G401.6 (cell line): ENCODE results near the gene CPA1.

Experiments
- FAIRE-seq: peaks from 2 replicates; lab custom pipeline; 2012; peaks lifted over from hg19 to GRCh38; lab: Jason Lieb, UNC

Gene CPA1

DNA sequence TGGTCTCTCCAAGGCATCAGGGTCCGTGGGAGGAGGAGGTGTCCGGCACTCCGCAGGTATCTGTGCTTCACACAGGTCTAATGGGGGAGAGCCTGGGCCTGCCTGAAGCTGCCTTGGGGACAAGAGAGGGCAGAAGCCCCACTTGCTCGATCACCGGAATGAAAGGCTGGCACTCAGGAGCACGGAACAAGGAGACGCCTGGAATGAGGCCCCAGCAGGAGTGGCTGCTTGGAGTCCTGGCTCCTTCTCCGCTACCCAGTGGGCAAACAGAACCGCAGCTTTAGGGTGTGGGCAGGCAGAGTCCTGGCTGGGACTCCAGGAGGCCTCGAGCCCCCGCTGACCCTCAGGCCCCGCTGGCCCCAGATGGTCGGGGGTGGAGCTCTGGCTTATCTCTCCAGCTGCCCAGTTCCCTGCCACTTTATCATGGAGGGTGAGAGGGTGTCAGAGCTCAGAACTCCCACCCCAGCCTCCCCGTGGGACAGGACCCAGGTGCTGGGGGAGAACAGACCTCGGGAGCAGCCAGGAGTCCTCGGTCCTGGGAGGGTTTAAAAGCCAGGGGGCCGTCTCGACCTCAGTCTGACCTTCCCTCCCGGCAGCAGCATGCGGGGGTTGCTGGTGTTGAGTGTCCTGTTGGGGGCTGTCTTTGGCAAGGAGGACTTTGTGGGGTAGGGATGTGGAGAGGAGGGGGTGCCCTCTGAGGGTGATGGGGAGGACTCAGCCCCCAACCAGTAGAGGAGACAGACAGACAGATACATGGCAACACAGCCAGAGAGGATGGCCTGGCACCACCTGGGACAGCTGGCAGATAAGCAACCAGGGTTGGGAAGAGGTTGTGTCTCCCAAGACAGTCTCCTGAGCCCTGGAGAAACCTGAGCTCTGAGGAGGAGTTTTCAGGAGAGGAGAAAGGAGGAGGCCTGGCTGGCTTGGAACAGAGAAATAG is at the start of gene CPA1:
TSS of gene CPA1 (plus strand) at position 574 of the 940 bp plus-strand sequence. CDS start at position 601, 27 bp downstream.
- FAIRE-seq, result no peak

DNA sequence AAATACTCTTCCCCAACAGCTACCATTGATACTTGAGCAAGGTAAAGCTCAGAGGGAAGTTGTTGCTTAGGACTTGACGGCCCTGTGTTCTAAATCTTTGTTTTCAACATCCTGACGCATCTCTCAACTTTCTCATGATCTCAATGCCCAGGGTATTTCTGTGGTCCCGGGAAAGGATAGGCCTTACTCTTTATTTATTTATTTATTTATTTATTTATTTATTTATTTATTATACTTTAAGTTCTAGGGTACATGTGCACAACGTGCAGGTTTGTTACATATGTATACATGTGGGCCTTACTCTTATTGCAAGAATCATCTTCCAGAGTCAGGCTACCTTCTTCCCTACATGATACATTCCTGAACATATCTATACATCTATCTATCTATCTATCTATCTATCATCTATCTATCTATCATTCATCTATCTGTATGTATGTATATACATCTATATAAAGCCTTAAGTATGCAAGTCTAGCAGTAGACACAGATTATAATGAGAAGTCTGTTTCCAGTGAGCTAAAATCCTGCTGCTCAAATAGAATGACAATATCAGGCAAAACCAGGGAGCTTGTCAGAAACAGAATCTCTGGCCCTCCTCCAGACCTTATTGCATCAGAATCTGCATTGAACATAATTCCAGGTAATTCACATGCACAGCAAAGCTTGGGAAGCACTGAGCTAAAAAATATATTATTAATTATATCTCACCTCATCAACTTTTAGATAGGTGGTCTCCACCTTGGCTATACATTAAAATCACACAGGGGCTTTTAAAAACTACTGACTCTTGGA is 47.8 kb upstream of the CPA1 start:
- FAIRE-seq, result no peak

DNA sequence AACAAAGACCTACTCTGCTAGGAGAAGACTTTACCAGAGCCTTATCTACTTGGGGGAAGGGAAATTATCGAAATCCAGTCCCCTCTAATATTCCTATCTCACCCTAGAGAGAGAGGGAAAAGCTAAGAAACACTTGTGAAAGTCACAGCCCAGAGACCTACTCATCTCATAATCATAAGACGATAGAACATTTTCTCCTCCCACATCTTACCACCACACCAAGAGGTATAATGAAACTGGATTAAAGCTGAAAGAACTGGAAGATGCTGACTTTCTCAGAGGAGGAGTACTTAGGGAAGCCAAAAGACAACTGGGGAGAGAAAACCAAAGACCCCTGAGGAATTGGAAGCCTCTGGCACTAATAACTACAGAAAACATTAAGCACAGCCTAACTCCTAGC is 46.5 kb upstream of the CPA1 start:
- no peak for FAIRE-seq

DNA sequence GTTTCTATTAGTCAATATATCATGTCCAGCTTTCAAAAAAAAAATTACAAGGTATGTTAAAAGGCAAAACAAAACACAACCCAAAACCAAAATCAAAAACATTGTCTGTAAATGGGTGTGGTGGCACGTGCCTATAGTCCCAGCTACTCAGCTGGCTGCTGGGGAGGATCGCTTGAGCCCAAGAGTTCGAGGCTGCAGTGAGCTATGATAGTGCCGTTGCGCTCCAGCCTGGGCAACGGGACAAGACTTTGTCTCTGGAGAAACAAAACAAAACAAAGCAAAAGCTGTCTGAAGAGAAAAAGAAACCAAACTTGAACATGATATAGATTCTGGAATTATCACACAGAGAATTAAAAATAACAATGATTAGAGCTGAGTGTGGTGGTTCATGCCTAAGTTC is 46.0 kb upstream of the CPA1 start:
- FAIRE-seq, result no peak

DNA sequence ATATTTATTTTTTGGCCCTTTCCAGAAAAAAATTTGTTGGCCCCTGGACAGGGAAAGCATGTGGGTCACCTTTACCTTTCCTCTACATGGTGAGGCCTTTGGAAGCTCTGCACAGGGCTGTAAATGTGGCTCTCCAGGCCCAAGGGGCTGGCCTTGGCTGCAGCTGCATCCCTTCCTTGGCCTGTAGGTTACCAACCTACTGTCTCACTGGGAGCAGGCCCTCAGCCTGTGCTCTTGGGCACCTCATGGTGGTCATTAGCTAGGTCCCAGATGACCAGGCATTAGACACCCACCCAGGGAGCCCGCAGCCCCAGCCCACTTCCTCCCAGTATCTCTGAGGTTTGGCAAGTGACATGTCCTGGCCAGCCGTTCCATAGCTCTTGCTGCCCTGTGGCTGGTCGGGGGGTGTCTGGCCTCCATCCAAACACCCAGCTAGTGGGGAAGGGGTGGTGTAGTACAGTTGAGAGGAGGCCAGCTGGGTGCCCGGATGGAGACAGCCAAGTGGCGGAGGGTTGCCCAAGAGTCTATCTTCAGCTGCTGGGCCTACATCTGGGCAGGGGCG is 42.8 kb upstream of the CPA1 start:
- no peak for FAIRE-seq

DNA sequence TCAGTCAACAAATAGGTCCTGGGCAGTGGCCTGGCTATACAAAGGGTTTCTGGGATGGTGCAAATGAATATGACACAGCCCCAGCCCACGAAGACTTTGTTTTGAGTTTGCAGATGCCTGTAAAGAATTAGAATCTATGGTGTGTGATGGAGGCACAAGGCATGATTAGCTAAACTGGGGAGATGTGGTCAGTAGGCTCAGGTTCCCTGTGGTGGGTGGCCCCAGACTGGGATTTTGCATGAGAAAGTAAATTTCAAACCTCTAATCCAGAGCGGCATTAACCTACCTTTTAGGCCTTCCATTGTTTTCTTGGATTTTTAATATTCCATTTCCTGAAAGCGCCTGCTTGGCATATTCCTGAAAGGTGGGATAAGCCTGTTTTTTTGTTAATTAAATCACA is 42.1 kb upstream of the CPA1 start:
- no peak for FAIRE-seq

DNA sequence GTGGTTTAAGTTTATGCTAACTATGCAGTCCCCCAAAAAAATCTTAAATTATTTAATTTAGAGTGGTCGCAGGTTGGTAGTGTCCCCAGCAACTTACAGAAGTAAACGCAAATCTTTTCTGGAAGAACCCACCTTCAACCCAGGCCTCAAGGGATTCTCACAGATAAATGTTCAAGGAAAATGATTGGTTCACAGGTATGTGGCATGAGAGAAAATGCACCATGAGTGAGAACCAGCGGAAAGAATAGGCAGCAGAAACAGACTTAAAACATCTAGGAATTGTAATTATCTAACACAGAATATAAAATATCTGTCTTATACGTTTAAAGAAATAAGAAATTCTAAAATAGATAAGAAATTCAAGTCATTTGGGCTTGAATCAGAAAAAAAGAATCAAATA is 38.4 kb upstream of the CPA1 start:
- FAIRE-seq, result no peak

DNA sequence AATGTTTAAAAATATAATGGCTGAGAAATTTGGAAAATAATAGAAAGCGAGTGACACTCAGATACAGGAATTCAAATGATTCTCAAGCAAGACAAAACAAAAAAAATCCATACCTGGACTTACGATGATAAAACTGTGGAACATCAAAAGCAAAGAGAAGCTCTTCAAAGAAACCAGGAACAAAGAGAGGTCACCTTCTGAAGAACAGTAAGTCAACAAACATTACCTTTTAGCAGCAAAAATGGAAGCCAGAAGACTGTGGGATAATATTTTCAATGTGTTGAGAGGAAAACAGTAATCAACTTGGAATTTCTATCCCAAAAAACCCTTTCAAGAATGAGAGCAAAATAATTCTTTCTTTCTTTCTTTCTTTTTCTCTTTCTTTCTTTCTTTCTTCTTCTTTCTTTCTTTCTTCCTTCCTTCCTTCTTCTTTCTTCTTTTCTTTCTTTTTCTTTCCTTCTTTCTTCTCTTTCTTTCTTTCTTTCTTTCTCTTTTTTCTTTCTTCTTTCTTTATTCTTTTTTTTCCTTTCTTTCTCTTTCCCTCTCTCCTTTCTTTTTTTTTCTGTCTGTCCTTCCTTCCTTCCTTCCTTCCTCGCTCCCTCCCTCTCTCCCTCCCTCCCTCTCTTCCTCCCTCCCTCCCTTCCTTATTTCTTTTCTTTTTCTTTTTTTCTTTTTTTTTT is 37.5 kb upstream of the CPA1 start:
- no peak for FAIRE-seq

DNA sequence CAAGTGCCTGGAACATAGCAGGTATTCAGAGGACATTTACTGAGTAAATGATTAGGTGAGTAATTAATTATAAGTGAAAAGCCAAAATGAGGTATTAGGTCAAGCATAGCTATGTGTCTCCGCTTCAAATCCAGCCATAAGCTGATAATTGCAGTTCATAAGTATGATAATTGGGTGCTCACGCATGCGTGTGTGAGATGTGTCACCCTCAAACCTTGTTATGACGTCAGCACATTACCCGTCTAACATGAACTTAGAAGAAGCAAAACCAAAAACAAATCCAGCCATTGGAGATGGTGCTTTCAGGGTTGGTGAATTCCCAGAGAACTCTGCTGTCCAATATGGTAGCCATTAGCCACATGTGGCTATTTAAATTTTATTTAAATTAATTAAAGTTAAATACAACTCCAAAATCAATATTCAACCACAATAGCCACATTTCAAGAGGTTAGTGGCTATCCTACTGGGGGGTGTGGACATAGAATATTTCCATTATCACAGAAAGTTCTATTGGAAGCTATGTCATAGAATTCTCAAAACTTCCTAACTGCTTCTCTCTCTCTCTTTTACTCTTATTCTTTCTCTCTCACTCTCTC is 35.9 kb upstream of the CPA1 start, which contains the start of gene CPA5:
TSS of gene CPA5 (plus strand) at position 546 of the 596 bp plus-strand sequence. CDS start 1,670 bp downstream, outside the sequence.
- FAIRE-seq, result no peak

DNA sequence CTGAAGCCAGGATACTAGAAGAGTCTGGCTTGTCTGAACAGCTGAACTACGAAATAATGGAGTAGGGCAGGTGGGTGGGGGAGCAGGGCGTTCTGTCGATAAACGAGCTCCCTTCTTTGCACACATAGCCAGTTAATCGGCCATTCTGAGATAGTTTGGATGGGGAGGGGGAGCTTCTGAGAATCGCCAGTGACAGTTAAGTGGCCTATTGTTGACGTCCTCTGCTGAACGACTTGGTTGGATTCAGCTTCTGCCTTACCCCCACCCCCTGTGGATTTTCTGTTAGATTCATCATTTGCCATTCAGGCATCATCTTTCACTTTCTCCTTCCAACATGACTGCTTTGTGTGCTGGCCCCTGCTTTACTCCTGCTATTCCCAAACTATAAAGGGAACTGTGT is 35.2 kb upstream of the CPA1 start:
- no peak for FAIRE-seq

DNA sequence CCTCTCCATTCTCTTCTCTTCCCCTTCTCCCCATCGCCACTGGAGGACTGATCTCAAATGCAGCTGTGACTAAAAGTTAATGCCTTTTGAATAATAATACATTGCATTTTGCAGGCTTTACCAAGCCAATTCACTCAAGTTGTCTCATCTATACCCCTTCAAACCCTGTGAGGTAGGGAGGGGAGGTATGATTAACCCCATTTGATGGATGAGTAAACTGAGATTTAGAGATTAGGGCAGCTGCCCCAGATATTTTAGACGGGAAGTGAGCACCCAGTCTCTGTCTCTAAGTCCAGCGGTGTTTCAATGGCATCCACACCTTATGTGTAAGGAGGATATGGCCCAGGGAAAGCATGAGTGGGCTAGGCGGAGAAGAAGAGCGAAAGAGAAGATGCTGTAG is 34.6 kb upstream of the CPA1 start:
- FAIRE-seq, result no peak

DNA sequence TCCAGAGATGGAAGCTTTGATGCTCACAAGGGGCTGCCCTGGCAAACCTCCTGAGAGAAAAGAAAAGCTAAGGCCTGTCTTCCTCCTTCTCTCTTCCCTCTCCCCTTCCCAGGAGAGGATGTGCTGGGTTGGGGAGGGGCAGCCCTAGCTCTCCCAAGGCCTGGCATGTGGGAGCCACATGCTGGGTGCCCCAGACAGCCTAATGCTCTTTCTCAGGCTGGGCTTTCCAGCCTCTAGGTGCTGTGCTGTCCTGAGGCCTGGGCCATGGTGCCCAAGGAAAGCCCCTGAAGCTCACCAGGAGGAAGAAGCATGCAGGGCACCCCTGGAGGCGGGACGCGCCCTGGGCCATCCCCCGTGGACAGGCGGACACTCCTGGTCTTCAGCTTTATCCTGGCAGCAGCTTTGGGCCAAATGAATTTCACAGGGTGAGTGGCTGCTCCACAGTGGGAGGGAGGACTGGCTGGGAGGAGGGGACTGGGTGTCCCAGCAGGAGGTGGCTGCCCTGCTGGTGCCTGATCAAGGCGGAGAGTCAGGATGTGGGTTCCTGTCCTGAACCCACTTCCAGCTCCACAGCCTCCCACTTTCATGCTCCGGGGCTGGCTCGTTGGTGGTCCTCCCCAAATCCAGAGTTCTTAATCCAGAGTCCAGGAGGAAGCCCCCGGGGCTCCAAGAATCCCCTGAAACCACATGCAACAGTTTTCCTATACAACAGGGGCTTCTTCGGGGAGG is 34.0 kb upstream of the CPA1 start:
- FAIRE-seq, result no peak

DNA sequence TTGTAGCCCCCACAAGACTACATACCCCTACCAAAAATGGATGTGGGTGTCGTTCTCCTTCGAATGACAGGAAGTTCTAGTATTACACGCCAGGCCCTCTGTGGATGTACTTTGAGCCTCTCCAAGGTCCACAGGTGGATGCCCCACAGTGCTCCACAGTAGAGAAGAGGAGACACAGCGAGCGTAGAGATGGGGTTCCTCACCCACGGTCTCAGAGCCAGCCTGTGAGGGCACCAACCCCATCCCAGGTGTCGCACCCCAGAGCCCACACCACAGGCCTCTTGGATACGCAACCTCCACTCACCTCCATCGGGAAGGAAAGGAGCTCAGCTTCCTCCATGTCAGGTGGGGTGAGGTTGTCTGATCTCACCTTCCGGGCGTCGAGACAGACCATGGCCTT is 33.4 kb upstream of the CPA1 start:
- FAIRE-seq, result no peak

DNA sequence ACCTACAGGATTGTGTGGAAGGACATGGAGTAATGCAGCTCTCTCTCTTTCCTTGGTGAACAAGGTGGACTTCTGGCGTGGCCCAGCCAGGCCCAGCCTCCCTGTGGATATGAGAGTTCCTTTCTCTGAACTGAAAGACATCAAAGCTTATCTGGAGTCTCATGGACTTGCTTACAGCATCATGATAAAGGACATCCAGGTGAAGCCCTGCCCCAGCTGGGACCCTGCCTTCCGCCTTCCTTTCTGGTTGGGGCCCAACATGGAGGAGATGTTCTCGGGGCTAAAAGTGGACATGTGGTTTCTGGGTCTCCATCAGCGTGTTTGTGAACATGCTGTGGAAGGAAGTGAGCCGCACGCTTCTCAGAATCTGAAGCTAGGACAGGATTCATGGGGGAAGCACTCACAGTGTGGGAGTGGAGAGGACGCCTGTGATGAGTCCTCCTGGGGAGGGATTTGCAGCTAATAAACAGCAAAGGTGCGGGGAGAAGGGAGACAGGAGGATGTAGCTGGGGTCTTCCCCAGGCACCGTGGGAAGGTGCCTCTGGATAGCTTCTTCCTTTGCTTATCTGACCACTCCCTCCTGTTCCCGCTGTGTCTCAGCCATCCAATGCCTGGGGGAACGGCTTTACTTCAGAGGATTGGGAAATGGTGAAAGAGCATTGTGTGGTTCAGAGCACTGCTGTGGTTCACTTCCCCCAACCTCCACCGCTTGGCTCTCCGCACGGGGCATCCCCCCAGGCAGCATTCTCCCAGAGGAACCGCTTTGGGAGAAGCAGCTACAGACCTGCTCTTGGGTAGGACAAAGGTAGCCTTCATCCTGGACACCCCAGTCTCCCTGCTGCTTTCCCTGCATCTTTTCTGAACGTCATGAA is 30.1 kb upstream of the CPA1 start:
- FAIRE-seq, result no peak

DNA sequence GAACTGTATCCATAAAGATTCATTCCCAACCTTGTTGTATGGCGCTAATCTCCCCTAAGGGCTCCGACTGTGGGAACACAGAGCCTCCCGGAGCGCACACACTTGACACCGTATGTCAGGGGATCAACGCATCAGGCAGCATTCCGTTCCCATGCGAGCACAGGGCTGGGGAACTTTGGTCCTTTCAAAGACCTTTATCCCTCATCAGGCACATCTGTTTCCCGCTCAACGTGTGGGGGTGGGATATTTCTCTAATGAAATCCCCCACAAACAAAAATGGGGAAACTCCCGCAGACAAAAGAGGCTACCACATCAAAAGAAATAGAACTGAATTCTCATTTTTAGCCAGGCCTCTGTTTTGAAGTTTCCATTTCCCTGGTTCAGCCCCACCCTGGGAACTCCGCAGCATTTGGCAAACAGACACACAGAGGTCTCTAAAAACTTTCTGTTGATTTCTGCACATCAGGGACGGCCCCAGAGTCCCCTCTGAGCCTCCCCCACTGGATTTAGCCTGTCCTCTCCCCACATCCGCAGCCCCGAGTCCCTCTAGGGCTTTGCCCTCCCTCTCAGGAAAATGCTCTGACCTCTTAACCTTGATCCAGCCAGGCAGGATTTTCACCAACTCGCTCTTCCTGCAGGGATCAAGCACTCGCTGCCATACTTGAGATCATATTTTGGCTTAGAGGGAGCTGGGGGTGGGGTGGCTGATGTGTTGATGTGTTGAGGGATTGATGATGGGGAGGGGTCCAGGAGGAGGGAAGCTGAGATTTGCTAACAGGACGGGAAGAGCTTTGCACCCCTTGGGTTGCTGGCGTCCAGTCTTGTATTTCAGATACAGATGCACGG is 29.1 kb upstream of the CPA1 start:
- no peak for FAIRE-seq

DNA sequence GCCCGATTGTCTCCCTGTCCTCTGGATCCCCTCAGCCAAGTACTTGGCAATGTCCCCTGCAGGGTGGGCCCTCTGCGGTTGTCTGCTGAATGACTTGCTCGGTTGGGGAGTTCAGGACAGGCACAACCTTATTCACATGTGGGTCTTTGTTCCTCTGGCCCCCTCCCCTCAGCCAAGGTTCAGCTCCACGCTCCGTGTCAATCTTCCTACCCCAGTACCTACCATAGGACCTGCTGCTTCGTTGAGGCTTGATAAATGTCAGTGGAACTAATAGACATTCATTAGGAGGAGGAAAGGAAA is 28.6 kb upstream of the CPA1 start:
- FAIRE-seq, result no peak

DNA sequence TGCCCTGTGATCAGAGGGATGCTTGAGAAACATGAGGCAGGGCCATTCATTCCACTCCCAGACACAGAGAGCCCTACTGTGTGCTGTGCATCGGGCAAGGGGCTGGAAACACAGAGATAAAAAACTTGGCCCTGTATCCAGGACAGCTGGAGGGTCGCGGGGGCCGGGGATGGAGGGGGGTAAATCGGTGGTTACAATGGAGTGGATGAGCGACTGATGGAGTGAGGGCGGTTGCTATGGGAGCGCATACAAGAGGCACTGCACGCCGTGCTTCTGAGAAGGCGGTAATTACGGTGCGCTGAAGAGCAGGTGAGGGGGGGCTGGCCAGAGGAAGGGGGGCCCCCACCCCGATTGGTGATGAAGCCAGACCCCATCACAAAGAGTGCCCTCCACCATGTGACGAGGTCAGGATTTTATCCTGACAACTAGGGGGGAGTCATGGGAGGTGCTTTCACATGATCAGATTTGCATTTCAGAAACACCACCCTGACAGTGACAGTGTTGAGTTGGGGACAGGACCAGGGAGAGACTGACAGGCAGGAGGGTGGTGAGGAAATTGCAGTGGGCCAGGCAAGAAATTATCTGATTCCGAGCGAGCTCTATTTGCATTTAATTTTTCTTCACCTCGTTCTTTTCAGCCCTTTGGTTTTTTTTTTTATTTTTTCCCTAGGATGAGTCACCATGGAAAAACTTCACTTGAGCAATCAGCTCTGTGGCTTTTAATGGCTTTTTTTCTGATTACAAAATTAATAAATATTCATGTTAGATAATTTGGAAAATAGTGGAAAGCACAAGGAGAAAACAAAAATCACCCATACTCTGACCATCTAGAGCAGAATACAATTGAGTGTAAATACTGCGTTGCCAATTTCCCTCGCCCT is 27.9 kb upstream of the CPA1 start:
- FAIRE-seq, result no peak

DNA sequence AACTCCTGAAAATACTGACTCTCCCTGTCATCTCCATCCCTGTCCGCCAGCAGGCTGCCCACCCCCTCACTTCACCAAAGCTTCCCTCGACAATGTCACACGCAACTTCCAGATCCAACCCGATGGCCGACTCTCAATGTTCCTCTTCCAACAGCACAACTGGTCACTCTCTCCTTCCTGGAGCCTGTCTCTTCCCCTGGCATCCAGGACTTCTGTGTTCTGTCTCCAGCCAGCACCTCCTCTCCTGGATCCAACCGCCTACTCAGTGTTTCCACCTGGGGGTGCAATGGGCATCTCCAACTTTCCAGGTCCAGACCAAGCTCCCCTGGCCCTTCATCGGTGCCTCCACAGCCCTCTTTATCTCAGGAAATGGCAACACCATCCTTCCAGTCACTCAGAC is 27.1 kb upstream of the CPA1 start:
- no peak for FAIRE-seq
